Measurements from ENCODE around the gene SIDT2. TPM values are rescaled to one million over a fixed set of nuclear protein-coding genes. Genes with fewer than 3 reads are reported as not detected.

The SIDT2 gene
- polyA plus RNA-seq, 1 donor from 2014 or later = 11.1 TPM

- H3K4me3 ChIP-seq (ENCODE audit: low read length) = peak overlapping the region; percentile 95
- no peak overlapping the region for H3K27ac ChIP-seq (ENCODE audit: low read length)
- peaks cover 43% of the 10 kb centered on the region for H3K79me2 ChIP-seq (replicated peaks; ENCODE audit: insufficient read depth, low read length)
These were observed 51.9 kb downstream of the SIDT2 start for GRCh38 chr11:117230286-117230961.

More at GRCh38 chr11:117230286-117230961, 51.9 kb downstream of the SIDT2 start:
- Histone ChIP-seq H3K4me2 (ENCODE audit: low read length) (peak overlapping the region; percentile 96), H3F3A (ENCODE audit: insufficient read depth, low read length, poor library complexity, severe bottlenecking) (no peaks in the 10 kb centered on the region), H3K9ac (ENCODE audit: low read length) (peak overlapping the region; percentile 99), H4K20me1 (ENCODE audit: insufficient read depth) (no peaks in the 10 kb centered on the region), H3K9me3 (ENCODE audit: low read length) (no peaks in the 10 kb centered on the region), H2AFZ (ENCODE audit: low read depth, low read length) (no peak overlapping the region), H3K9me2 (ENCODE audit: insufficient read depth, low read length) (no peaks in the 10 kb centered on the region), H3K27me3 (ENCODE audit: insufficient read depth, low read depth, low read length) (no peaks in the 10 kb centered on the region), H3K36me3 (ENCODE audit: insufficient read depth, low read length) (no peaks in the 10 kb centered on the region)
- TF ChIP-seq TAF1 (IDR thresholded peaks at IDR 0.05; ENCODE audit: low read depth) (no peak), POLR2AphosphoS5 (IDR thresholded peaks at IDR 0.05) (no peak), EZH2 (IDR thresholded peaks at IDR 0.05; ENCODE audit: borderline replicate concordance, insufficient read depth, low read length, poor library complexity, severe bottlenecking) (no peak), REST (IDR thresholded peaks at IDR 0.05; ENCODE audit: borderline replicate concordance) (no peak), SMC3 (conservative IDR thresholded peaks at IDR 0.05; ENCODE audit: poor library complexity) (no peak), MXI1 (conservative IDR thresholded peaks at IDR 0.05; ENCODE audit: poor library complexity, severe bottlenecking) (no peak), RAD21 (conservative IDR thresholded peaks at IDR 0.05) (no peak), CTCF (IDR thresholded peaks at IDR 0.05; ENCODE audit: poor library complexity, severe bottlenecking) (no peak), EP300 (conservative IDR thresholded peaks at IDR 0.05; ENCODE audit: poor library complexity, severe bottlenecking) (no peak)

Measured in neural cell (in vitro differentiated cells).